Activated effector memory CD4-positive, alpha-beta T cell treated with anti-CD3 and anti-CD28 coated beads, Interleukin-2, amount 50 U/mL, for 16 hours (primary cell): ENCODE results near the gene COMT.
A peak's percentile ranks its signal among the peaks of the same experiment; 100 is the strongest.

ENCODE experiments used
- DNase-seq: peaks from one replicate; pipeline ENCODE4 v3.0.0-alpha.2; 2020

Gene COMT

DNA sequence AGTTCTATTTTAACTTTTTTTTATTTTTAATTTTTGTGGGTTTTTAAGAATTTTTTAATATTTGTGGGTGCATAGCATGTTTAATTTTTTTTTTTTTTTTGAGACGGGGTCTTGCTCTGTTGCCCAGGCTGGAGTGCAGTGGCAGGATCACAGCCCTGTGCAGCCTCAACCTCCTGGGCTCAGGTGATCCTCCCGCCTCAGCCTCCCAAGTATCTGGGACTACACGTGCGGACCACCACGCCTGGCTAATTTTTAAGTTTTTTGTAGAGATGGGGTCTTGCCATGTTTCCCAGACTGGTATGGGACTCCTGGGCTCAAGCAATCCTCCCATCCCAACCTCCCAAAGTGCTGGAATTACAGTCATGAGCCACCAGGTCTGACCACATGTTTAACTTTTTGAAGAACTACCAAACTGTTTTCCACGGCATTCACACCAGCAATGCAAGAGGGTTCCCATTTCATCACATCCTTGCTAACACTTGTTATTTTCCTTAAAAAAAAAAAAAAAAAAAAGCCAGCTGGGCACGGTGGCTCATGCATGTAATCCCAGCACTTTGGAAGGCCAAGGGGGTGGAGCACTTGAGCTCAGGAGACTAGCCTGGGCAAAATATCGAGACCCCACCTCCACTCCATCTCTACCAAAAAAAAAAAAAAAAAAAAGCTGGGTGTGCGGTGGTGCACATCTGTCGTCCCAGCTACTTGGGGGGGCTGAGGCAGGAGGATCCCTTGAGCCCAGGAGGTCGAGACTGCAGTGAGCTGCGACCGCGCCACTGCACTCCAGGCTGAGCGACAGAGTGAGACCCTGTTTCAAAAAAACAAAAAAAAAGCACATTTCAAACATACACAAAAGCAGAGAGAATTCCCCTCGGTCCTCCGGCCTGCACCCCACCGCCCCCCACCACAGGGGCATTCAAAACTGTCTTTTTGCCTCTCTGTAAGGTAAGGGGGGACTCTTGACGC is 16.8 kb downstream of the COMT start:
- DNase-seq, result no peak

DNA sequence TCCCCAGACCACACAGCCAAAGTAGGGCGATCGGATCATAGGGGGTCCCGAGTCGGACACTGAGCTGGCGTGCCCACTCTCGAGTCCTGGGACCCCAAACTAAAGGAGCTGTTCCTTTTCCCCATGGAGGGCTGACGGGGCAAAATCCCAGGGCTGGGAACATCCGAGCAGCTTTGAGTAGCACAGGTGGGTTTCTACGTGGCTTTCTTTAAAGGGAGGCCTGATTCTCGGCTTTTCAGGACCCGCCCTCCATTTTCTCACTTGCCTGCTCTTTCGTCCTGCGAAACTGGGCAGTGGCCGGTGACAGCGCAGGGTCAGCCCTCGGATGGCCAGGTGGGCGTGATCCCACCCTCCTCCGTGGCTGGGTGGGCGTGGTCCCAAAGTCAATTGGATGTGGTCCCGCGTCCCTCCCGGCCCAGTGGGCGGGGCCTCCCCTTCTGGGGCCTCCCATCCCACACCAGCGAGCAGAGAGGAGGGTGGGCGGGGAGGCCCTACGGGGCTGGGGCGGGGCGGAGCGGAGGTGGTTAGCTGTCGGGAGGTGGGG is 17.5 kb downstream of the COMT start:
- DNase-seq, result no peak

DNA sequence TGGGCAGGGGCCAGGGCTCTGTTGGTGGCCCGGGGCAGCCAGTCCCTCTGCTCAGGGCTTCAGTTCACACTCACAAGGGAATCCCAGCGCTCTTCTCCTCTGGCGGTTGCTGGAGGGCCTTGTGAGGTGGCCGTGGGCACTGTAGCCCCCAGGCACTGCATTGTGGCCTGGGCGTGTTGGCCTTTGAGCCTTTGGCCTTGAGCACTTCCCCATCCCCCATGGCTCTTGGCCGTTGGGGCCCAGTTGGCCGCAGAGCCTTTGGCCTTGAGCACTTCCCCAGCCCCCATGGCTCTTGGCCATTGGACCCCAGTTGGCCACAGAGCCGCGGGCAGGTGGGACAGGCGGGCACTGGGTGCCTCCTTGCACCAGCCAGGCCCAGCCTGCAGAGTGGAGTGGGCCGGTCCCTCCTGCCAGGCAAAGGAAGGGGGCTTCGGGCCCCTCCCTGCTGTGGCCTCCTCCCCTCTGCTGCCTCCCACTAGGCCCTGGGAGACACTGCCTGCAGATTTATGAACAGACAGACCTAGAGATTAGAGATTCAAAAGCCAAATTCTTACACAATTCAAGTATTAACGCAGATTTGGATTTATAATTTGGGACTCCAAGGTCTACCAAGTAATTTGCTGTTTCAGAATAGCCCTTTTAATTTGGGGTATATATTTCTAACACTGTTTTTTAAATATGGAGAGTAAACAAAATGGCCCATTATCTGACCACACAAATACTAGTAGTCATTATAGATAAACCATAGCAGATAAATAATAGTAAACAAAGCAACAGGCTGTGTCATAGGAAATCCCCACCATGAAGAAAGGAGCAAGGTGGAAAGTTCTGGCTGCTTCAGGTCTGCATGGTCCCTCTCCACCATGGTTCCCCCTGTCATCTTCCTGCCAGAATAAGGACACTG is 18.3 kb downstream of the COMT start:
- no peak for DNase-seq

DNA sequence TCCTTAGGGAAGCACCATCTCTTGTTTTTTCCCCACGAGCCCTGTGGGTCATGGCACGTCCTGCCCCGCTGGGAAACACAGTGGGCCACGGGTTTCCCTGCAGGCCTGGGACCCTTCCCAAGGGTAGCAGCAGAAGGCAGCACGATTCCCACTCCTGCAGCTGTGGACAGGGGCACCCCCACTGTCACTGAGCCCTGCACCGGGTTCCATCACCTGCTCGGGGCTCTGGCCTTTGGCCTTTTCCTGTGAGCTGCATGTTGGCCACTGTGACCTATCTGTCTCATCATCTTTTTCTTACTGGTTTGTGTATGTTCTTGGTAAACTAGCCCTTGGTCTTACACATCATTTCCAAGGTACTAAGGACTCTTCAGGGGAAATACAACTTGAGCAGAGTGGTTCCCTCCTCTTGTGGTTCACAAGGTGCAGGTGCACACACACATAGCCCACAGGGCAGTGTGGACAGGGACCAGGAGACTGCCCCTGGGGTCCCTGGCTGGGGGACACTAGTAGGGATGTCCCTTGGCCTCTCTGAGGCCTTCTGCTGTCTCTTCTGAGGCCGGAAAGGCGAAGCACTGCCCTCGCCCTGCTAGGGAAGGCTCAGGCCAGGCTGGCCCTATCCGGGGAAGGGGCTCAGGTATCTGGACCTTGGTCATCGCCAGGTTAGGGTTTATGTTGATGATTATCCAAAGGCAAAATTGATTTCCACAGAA is 19.1 kb downstream of the COMT start:
- no peak for DNase-seq

DNA sequence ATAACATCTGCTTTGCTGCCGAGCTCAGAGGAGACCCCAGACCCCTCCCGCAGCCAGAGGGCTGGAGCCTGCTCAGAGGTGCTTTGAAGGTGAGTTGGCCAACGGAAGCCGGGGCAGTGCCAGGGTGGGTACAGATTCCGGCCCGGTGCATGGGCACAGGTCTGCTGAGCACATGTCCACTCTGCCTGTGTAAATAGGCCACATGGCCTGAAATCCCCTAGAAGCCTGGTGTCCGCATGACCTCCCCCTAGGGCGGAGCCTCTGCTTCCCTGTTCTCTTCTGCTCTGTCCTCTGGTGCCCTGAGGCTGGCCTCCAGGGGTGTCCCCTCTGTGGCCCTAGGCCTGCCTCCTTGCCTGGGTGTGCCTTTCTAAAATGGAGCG is 19.6 kb downstream of the COMT start:
- no peak for DNase-seq

DNA sequence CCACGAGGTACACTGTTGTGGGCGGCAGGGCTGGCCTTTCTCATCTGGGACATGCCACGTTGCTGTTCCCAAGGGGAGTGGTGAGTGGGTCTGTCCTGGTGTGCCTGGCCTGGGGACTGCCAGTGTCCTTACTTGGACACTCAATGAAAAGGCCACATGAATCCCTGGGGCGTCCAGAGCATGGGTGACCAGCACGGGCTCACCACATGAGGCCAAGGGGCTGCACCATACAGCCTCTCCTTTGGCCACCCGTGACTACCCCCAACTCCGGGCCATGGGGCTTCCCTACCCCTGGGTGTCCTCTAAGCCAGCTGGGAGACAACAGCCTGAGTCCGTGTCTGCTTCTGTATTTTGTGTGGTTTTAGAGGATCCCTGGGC is 20.3 kb downstream of the COMT start:
- no peak for DNase-seq

DNA sequence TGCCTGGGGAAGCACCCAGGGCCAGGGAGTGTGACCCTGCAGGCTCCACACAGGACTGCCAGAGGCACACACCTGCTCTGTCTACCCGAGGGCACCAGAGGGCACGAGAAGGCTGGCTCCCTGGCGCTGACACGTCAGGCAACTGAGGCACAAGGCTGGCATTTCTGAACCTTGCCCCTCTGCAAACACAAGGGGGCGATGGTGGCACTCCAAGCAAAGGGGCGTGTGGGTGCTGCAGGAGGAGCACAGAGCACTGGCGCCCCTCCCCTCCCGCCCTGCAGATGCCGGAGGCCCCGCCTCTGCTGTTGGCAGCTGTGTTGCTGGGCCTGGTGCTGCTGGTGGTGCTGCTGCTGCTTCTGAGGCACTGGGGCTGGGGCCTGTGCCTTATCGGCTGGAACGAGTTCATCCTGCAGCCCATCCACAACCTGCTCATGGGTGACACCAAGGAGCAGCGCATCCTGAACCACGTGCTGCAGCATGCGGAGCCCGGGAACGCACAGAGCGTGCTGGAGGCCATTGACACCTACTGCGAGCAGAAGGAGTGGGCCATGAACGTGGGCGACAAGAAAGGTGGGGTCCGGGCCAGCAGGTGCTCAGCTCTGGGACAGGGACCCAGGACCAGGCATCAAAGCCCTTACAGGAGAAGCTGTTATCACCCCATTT is 20.8 kb downstream of the COMT start:
- peak; percentile 78 for DNase-seq

DNA sequence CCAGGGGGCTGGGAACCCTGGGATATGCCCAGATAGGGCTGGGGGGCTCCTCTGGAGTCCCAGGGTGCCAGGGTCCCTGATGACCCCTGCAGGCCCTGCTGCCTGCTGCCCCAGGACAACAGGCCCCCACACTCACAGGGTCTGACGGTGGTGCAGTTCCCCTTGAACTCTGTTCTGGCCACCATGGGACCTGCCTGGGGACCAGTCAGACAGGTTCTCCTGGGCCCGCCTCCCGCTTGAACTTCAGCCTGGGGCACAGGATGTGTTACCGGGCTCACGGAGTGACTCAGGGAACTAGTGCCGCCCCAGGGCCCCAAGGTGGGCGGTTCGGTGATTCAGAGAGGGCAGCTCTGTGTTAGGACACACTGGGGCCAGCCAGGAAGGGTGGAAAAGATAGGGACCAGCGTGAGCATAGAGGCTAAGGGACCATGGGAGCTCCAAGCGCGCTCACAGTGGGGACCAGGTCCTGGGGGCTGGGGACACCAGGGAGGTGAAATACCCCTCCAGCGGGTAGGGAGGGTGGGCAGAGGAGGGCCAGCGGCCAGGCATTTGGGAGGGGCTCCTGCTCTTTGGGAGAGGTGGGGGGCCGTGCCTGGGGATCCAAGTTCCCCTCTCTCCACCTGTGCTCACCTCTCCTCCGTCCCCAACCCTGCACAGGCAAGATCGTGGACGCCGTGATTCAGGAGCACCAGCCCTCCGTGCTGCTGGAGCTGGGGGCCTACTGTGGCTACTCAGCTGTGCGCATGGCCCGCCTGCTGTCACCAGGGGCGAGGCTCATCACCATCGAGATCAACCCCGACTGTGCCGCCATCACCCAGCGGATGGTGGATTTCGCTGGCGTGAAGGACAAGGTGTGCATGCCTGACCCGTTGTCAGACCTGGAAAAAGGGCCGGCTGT is 21.6 kb downstream of the COMT start:
- no peak for DNase-seq

DNA sequence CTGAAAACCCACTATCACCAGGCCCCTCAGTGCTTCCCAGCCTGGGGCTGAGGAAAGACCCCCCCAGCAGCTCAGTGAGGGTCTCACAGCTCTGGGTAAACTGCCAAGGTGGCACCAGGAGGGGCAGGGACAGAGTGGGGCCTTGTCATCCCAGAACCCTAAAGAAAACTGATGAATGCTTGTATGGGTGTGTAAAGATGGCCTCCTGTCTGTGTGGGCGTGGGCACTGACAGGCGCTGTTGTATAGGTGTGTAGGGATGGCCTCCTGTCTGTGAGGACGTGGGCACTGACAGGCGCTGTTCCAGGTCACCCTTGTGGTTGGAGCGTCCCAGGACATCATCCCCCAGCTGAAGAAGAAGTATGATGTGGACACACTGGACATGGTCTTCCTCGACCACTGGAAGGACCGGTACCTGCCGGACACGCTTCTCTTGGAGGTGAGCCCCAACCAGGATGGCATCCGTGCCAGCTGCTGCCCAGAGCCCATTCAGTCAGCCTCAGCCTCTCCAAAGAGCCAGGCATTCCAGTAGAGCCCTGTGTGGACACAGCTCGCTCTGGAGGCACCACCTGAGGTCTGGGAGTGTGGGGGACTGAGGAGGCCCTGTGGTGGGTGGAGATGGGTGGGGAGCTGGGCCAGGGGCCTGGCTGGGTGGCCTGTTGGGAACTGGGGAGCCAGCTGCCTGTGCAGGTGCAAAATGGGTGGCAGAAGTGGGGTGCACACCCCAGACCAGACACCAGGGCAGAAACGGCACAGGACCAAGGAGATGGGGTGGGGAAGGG is 22.5 kb downstream of the COMT start:
- no peak for DNase-seq

DNA sequence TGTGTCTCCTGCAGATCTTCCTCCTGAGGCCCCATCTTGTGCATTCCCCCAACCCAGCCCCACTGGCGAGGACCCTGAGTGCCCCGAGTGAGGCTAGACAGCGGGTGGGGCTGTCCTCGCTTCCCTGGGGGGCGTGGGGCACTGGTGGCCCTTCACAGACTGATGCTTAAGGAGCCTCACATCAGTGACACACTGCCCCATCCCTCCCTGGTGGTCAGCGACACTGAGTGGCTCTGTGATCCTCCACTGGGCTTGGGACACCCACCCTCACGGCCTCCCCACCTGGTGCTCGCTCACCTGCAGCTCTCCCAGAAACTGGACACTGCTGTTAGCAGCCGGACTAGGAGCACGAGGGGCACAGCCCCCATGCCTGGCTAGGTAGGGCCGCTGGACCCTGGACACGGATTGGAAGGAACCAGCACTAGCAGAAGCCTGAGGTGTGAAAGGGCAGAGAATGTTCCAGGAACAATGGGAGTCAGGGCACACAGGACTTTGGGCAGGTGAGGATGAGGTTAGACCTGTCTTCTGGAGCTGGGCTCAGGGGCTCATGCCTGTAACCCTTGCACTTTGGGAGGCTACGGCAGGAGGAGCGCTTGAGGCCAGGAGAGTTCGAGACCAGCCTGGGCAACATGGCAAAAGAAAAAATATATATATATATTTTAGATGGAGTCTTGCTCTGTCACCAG is 23.3 kb downstream of the COMT start:
- DNase-seq, result no peak

DNA sequence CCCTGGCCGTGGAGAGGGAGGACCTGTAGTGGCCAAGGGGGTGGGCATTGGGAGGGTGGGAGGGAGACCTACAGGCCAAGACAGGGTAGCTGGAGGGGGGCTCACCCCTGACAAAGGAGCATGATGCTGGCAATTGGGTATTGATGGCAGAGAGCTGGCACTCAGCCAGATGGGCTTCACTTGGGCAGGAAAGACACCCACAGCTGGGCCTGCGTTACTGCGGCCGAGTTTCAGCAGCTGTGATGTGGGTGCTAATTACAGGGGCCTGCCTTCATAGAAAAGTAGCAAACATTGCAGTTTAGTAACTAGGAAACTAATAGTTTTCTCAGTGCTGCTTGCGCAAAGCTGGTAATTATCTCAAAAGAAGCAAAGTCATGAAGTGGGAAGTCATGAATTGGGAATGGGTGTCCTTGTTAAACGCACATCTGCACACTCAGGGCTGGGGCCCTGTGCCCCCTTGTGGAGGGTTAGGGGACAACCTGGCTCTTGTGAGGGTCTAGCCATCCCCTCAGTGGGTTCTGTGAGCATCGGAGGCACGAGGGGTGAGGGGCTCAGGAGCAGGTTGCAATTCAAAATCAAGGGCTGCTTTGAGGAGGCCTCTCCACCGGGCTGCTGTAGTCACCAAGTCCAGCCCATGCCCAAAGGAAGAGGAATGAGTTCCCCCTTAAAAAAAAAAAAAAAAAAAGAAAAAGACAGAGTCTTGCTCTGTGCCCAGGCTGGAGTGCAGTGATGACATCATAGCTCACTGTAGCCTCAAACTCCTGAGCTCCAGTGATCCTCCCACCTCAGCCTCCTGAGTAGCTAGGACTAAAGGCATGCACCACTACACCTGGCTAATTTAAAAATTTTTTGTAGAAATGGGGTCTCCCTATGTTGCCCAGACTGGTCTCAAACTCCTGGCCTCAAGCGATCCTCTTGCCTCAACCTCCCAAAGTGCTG is 24.5 kb downstream of the COMT start:
- no peak for DNase-seq

DNA sequence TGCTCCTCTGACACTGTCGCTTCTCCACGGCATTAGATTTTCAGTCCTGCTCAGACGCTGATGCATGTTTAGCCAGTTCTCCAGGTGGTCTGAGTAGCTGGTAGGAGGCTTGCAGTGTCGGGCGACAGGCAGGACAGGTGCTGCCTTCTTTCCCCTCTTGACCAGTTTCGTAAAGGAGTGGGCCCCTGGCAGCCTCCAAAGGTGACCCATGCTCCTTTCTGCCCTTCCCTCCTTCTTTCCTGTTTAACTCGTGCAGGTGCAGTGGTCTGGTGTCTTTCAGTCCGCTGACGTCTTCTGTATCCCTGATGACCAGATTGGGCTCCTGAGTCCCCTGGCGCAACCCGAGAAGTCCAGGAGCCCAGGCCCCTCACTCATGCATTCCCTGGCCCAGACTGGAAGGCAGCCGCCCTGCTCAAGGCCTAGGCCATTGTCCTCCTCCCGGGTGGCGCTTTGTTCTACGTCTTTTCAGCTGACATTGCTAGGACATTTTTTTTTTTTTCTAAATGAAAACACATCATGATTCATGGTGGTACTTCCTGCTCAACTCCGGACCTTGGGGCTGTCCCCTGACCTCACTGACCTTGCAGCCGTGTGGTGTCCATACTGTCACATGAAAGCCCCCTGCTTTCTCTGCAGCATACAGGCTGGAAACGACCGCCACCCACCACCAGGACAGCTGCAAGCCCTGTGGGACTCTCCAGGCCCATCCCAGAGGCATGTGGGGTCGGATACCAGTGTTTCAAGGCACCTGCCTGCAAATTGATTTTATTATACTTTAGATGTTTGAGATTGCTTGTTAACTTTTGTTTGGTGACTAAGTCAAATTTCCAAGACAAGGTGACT is 25.6 kb downstream of the COMT start:
- no peak for DNase-seq

DNA sequence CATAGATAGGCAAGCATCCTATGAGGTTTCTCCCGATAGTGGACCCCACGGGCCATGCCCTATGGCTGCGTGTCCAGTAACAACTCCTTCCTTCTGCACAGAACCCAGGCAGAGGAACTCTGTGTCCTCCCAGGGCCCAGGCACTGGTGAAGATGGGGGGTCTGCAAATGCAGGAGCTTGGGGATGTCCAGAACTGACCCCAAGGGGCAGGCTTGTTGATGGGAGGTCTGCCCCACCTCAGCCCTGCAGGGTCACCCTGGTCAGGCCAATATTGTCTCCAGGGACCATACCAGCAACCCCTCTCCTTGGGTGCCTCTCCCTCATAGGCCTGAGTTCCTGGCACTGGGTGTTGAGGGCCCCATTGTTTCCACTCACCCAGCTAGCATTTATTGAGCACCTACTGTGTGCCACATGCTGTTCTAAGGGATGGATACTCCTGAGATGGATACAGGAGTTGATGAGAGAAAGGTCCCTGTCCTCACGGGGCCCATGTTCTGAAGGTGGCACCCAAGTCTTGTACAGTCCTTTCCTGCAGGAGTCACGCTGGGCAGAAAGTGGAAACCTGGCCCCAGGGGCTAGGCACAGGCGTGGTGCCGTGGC is 26.4 kb downstream of the COMT start:
- DNase-seq, result no peak

DNA sequence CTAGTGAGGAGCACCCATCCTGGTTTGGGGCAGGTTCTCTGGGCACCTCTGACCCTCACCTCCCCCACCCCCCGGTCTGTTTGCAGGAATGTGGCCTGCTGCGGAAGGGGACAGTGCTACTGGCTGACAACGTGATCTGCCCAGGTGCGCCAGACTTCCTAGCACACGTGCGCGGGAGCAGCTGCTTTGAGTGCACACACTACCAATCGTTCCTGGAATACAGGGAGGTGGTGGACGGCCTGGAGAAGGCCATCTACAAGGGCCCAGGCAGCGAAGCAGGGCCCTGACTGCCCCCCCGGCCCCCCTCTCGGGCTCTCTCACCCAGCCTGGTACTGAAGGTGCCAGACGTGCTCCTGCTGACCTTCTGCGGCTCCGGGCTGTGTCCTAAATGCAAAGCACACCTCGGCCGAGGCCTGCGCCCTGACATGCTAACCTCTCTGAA is 26.9 kb downstream of the COMT start:
- no peak for DNase-seq

DNA sequence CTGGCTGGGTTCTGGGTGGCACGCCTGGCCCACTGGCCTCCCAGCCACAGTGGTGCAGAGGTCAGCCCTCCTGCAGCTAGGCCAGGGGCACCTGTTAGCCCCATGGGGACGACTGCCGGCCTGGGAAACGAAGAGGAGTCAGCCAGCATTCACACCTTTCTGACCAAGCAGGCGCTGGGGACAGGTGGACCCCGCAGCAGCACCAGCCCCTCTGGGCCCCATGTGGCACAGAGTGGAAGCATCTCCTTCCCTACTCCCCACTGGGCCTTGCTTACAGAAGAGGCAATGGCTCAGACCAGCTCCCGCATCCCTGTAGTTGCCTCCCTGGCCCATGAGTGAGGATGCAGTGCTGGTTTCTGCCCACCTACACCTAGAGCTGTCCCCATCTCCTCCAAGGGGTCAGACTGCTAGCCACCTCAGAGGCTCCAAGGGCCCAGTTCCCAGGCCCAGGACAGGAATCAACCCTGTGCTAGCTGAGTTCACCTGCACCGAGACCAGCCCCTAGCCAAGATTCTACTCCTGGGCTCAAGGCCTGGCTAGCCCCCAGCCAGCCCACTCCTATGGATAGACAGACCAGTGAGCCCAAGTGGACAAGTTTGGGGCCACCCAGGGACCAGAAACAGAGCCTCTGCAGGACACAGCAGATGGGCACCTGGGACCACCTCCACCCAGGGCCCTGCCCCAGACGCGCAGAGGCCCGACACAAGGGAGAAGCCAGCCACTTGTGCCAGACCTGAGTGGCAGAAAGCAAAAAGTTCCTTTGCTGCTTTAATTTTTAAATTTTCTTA is 27.8 kb downstream of the COMT start:
- no peak for DNase-seq

DNA sequence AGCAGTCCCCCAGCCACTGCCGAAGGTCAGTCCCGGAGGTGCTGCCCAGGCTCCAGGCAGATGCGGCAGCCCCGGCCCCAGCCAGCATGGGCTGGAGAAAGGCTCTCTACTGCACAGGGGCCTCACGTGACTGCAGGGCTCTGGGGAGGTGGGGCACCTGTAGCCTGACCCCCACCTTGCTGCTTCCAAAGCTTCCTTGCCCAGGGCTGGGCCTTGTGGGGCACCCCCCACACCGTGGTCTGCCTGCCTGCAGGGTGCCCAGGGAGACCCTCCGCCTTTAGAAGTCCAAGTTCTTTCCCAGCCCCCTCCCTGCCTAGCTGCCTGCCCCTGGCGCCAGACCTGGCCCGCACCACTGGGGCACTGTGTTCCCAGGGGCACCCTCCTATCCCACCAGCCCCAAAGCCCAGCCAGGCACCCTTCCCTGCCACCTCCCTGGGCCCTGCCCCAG is 28.5 kb downstream of the COMT start:
- no peak for DNase-seq
